Measurements from ENCODE around the gene TPK1. TPM values are rescaled to one million over a fixed set of nuclear protein-coding genes. Genes with fewer than 3 reads are reported as not detected.

TPK1 gene
- total RNA-seq, 2 experiments from 2014 or later, result 15.5 to 15.8 TPM

GRCh38 chr7:144791488-144791887 lies 44.4 kb downstream of the TPK1 start:
- CTCF ChIA-PET, result no interaction called here
- peaks cover 2% of the 10 kb centered on the region for H3K36me3 Mint-ChIP-seq (ENCODE audit: low read depth)
- intact Hi-C loops (cut with micrococcal nuclease), result no loop called here
- DNase-seq, result no peak
- no peak overlapping the region for H3K27ac Mint-ChIP-seq
- H3K4me1 Mint-ChIP-seq (ENCODE audit: low read depth), result peaks cover 8% of the 10 kb centered on the region
- no peaks in the 10 kb centered on the region for H3K9me3 Mint-ChIP-seq
- H3K27me3 Mint-ChIP-seq, result no peaks in the 10 kb centered on the region
- no peak overlapping the region for H3K4me3 Mint-ChIP-seq
- TF ChIP-seq CTCF (IDR thresholded peaks at IDR 0.05), result no peak
- ATAC-seq, result no peak
- POLR2A ChIA-PET, result no interaction called here

GRCh38 chr7:144787127-144787526 lies 48.7 kb downstream of the TPK1 start:
- H3K4me3 Mint-ChIP-seq, result no peak overlapping the region
- TF ChIP-seq CTCF (IDR thresholded peaks at IDR 0.05), result peak; percentile 27
- H3K4me1 Mint-ChIP-seq (ENCODE audit: low read depth), result peaks cover 6% of the 10 kb centered on the region
- no peaks in the 10 kb centered on the region for H3K27me3 Mint-ChIP-seq
- no peaks in the 10 kb centered on the region for H3K36me3 Mint-ChIP-seq (ENCODE audit: low read depth)
- ChIA-PET POLR2A (no interaction called here), CTCF (interaction anchor here (0.6 to 2.6 kb wide), 10 partner anchors 8 to 68 kb away, joined by 3 to 11 read pairs (median 5); partner anchors contain the start of gene TPK1)
- DNase-seq (peak; percentile 10), ATAC-seq (no peak)
- intact Hi-C loops (cut with micrococcal nuclease), result no loop called here
- no peaks in the 10 kb centered on the region for H3K9me3 Mint-ChIP-seq
- no peak overlapping the region for H3K27ac Mint-ChIP-seq

GRCh38 chr7:144786522-144786921 lies 49.3 kb downstream of the TPK1 start:
- peaks cover 11% of the 10 kb centered on the region for H3K4me1 Mint-ChIP-seq (ENCODE audit: low read depth)
- ATAC-seq (peak; percentile 58), DNase-seq (no peak)
- intact Hi-C loops (cut with micrococcal nuclease), result no loop called here
- POLR2A ChIA-PET, result no interaction called here
- H3K27ac Mint-ChIP-seq, result no peak overlapping the region
- no peaks in the 10 kb centered on the region for H3K36me3 Mint-ChIP-seq (ENCODE audit: low read depth)
- no peaks in the 10 kb centered on the region for H3K9me3 Mint-ChIP-seq
- H3K4me3 Mint-ChIP-seq, result no peak overlapping the region
- CTCF ChIA-PET, result interaction anchor here (1.1 to 2.6 kb wide), 8 partner anchors 9 to 237 kb away, joined by 3 to 11 read pairs (median 5); partner anchors contain the start of gene TPK1
- H3K27me3 Mint-ChIP-seq, result no peaks in the 10 kb centered on the region
- TF ChIP-seq CTCF (IDR thresholded peaks at IDR 0.05), result no peak

- Mint-ChIP-seq H3K9me3 (no peaks in the 10 kb centered on the region), H3K36me3 (ENCODE audit: low read depth) (no peaks in the 10 kb centered on the region), H3K4me3 (no peak overlapping the region), H3K27ac (no peak overlapping the region), H3K4me1 (ENCODE audit: low read depth) (peaks cover 9% of the 10 kb centered on the region), H3K27me3 (no peaks in the 10 kb centered on the region)
- ChIA-PET POLR2A (no interaction called here), CTCF (interaction anchor here (1.1 to 2.6 kb wide), 7 partner anchors 9 to 236 kb away, joined by 3 to 11 read pairs (median 5); partner anchors contain the start of gene TPK1)
- ATAC-seq (no peak), DNase-seq (no peak)
- intact Hi-C loops (cut with micrococcal nuclease), result no loop called here
- no peak for TF ChIP-seq CTCF (IDR thresholded peaks at IDR 0.05)
Measured at GRCh38 chr7:144786079-144786478, 49.8 kb downstream of the TPK1 start.

DNA sequence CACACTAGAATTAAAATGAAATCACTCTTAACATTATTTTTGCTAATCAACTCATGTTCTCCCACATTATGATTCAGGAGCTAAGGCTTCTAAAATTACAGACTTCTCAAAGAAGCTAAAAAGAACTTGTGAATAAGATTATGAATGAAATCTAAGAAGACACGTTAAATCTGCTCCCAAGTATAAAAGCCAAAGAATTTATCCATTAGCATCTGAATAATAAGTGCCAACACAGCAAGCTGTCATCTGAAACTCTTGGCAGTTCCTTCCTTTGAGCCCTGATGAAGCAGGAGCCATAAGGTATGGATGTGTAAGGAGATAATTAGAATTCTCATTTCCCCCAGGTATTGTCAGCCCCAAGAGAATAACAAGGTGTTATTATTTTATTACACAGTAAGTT lies 50.3 kb downstream of the TPK1 start:
- ChIA-PET POLR2A (no interaction called here), CTCF (interaction anchor here (1.7 to 2.6 kb wide), 5 partner anchors 16 to 51 kb away, joined by 5 to 11 read pairs (median 6); partner anchors contain the start of gene TPK1)
- Mint-ChIP-seq H3K9me3 (no peaks in the 10 kb centered on the region), H3K27ac (no peak overlapping the region), H3K4me3 (no peak overlapping the region), H3K36me3 (ENCODE audit: low read depth) (no peaks in the 10 kb centered on the region), H3K27me3 (no peaks in the 10 kb centered on the region), H3K4me1 (ENCODE audit: low read depth) (peaks cover 9% of the 10 kb centered on the region)
- intact Hi-C loops (cut with micrococcal nuclease), result no loop called here
- ATAC-seq (no peak), DNase-seq (no peak)
- TF ChIP-seq CTCF (IDR thresholded peaks at IDR 0.05), result no peak
